Rectal smooth muscle tissue (tissue), 1 donor: ENCODE measurements around the gene RAB8A.

Experiments
- H3K27ac ChIP-seq: one replicate; pipeline ENCODE4 v1.7.0; 2013; ENCODE audit warnings: low read depth, low read length, inconsistent platforms
- H3K27me3 ChIP-seq: one replicate; pipeline ENCODE4 v1.7.0; 2013; ENCODE audit warnings: low read length; ENCODE audit not compliant: control insufficient read depth, insufficient read depth
- H3K36me3 ChIP-seq: one replicate; pipeline ENCODE4 v1.7.0; 2013; ENCODE audit warnings: low read length; ENCODE audit not compliant: control insufficient read depth, insufficient read depth
- H3K4me1 ChIP-seq: one replicate; pipeline ENCODE4 v1.7.0; 2013; ENCODE audit warnings: low read length; ENCODE audit not compliant: control insufficient read depth, insufficient read depth
- H3K4me3 ChIP-seq: one replicate; pipeline ENCODE4 v1.7.0; 2013; ENCODE audit warnings: low read length
- H3K9ac ChIP-seq: one replicate; pipeline ENCODE4 v1.7.0; 2013; ENCODE audit warnings: low read length

RAB8A gene

GRCh38 chr19:16143399-16144215, 31.9 kb downstream of the RAB8A start, which contains the start of gene HSH2D:
TSS of gene HSH2D (plus strand) at chr19:16143685. CDS start at chr19:16148751, 5,066 bp downstream.
- Histone ChIP-seq H3K36me3 (no peaks in the 10 kb centered on the region), H3K4me3 (peak within 1 kb of the TSS; percentile 60), H3K9ac (peak within 1 kb of the TSS; percentile 30), H3K4me1 (no peaks in the 10 kb centered on the region), H3K27me3 (no peaks in the 10 kb centered on the region), H3K27ac (no peak within 1 kb of the TSS)

- Histone ChIP-seq H3K36me3 (no peaks in the 10 kb centered on the region), H3K27ac (no peak overlapping the region), H3K4me1 (no peaks in the 10 kb centered on the region), H3K9ac (peak overlapping the region; percentile 3), H3K27me3 (no peaks in the 10 kb centered on the region), H3K4me3 (peak overlapping the region; percentile 60)
Measured at GRCh38 chr19:16144216-16144581, 32.5 kb downstream of the RAB8A start.

DNA sequence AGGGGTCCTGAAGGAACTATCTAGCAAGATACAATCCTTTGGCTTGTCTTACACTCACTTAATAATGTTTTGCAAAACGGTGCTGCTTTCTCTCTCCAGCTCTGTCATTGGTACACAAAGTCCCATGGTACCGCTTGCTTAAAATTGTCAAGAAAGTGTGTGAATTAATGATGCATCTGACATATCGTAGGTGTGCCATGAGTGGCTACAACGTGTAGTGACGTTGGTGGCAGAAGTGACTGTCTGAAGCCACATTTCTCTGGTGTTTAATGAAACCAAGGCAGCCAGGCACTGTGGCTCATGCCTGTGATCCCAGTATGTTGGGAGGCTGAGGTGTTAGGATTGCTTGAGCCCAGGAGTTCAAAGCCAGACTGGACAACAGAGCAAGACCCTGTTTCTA, 34.4 kb downstream of the RAB8A start:
- no peaks in the 10 kb centered on the region for H3K27me3 ChIP-seq
- H3K27ac ChIP-seq, result no peak overlapping the region
- no peak overlapping the region for H3K4me3 ChIP-seq
- H3K4me1 ChIP-seq, result no peaks in the 10 kb centered on the region
- no peak overlapping the region for H3K9ac ChIP-seq
- H3K36me3 ChIP-seq, result no peaks in the 10 kb centered on the region

DNA sequence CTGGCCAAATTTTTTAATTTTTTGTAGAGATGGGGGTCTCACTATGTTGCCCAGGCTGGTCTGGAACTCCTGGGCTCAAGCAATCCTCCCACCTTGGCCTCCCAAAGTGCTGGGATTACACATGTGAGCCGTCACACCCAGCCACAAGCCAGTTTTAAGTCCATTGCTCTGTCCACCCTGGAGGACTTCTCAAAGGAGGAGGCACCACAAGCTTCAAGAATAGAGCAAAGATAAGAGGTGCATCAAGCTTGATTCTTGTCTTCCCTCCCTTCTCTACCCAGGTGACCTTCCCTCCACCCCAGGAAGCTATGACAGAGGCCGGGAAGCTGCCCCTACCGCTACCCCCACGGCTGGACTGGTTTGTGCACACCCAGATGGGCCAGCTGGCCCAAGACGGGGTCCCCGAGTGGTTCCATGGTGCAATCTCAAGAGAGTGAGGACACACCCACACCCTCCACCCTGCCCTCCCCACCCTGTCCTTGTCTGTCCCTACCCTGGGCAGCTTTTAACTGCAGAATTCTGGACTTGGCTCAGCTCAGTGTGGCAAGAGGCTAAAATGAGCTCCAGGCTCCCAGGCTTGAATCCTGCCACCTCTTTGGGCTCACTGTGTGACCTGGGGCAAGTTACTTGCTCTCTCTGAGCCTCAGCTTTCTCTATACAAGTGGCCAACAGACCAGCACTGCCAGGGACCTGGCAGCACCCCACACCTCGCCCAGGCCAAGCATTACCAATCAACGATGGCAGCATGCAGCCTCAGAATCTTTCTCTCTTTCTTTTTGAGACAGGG, 36.9 kb downstream of the RAB8A start:
- H3K4me3 ChIP-seq, result no peak overlapping the region
- no peak overlapping the region for H3K27ac ChIP-seq
- H3K27me3 ChIP-seq, result no peaks in the 10 kb centered on the region
- H3K9ac ChIP-seq, result no peak overlapping the region
- H3K4me1 ChIP-seq, result no peaks in the 10 kb centered on the region
- H3K36me3 ChIP-seq, result no peaks in the 10 kb centered on the region

DNA sequence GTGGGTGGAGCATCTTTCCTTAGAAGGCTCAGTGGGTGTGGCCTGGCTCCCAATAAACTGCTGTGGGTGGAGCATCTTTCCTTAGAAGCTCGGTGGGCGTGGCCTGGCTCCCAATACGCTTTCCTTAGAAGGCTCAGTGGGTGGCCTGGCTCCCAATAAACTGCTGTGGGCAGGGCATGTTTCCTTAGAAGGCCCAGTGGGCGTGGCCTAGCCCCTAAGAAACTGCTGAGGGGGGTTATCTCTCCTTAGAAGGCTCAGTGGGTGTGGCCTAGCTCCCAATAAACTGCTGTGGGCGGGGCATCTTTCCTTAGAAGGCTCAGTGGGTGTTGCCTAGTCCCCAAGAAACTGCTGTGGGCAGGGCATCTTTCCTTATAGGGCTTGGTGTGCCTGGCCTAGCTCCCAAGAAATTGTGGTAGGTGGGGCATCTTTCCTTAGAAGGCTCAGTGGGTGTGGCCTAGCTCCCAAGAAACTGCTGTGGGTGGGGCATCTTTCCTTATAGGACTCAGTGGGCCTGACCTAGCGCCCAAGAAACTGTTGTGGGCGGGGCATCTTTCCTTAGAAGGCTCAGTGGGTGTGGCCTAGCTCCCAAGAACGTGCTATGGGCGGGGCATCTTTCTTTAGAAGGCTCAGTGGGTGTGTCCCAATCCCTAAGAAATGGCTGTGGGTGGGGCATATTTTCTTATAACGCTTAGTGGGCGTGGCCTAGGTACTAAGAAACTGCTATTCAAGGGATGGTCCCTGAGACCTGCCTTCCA, 42.1 kb downstream of the RAB8A start:
- Histone ChIP-seq H3K9ac (no peak overlapping the region), H3K36me3 (peaks cover 4% of the 10 kb centered on the region), H3K27ac (no peak overlapping the region)

GRCh38 chr19:16154557-16154956, 42.9 kb downstream of the RAB8A start:
- H3K9ac ChIP-seq, result no peak overlapping the region
- H3K27me3 ChIP-seq, result no peaks in the 10 kb centered on the region
- H3K36me3 ChIP-seq, result peaks cover 4% of the 10 kb centered on the region

More for the DNA sequence above, 42.1 kb downstream of the RAB8A start:
- Histone ChIP-seq H3K27me3 (no peaks in the 10 kb centered on the region), H3K4me3 (no peak overlapping the region), H3K4me1 (no peaks in the 10 kb centered on the region)

GRCh38 chr19:16155128-16155527, 43.4 kb downstream of the RAB8A start:
- H3K27me3 ChIP-seq, result no peaks in the 10 kb centered on the region
- H3K4me1 ChIP-seq, result no peaks in the 10 kb centered on the region
- peaks cover 4% of the 10 kb centered on the region for H3K36me3 ChIP-seq
- H3K27ac ChIP-seq, result no peak overlapping the region
- no peak overlapping the region for H3K9ac ChIP-seq
- no peak overlapping the region for H3K4me3 ChIP-seq

More at GRCh38 chr19:16154557-16154956, 42.9 kb downstream of the RAB8A start:
- Histone ChIP-seq H3K4me3 (no peak overlapping the region), H3K27ac (no peak overlapping the region), H3K4me1 (no peaks in the 10 kb centered on the region)

GRCh38 chr19:16156904-16157303, 45.2 kb downstream of the RAB8A start:
- H3K27ac ChIP-seq, result no peak overlapping the region
- H3K4me3 ChIP-seq, result no peak overlapping the region
- H3K36me3 ChIP-seq, result peaks cover 4% of the 10 kb centered on the region
- H3K4me1 ChIP-seq, result no peaks in the 10 kb centered on the region
- no peaks in the 10 kb centered on the region for H3K27me3 ChIP-seq
- no peak overlapping the region for H3K9ac ChIP-seq

- Histone ChIP-seq H3K27ac (no peak overlapping the region), H3K27me3 (no peaks in the 10 kb centered on the region), H3K4me1 (no peaks in the 10 kb centered on the region), H3K4me3 (no peak overlapping the region), H3K9ac (no peak overlapping the region), H3K36me3 (peaks cover 4% of the 10 kb centered on the region)
Measured at GRCh38 chr19:16157601-16158000, 45.9 kb downstream of the RAB8A start.

DNA sequence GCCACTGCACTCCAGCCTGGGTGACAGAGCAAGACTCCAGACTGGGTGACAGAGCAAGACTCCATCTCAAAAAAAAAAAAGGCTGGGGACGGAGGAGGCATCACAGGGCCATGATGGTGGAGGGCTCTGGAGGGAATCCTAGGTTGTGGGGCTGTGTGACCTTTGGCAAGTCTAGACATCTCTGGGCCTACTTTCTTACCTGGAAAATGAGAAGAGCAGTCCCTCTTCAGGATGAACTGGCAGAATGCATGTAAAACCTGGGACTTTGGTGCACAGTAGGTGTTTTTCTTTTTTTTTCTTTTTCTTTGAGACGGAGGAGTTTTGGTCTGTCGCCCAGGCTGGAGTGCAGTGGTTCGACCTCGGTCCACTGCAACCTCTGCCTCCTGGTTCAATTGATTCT, 48.0 kb downstream of the RAB8A start:
- Histone ChIP-seq H3K9ac (no peak overlapping the region), H3K27me3 (no peaks in the 10 kb centered on the region), H3K27ac (no peak overlapping the region), H3K4me1 (no peaks in the 10 kb centered on the region), H3K36me3 (peaks cover 4% of the 10 kb centered on the region), H3K4me3 (no peak overlapping the region)

DNA sequence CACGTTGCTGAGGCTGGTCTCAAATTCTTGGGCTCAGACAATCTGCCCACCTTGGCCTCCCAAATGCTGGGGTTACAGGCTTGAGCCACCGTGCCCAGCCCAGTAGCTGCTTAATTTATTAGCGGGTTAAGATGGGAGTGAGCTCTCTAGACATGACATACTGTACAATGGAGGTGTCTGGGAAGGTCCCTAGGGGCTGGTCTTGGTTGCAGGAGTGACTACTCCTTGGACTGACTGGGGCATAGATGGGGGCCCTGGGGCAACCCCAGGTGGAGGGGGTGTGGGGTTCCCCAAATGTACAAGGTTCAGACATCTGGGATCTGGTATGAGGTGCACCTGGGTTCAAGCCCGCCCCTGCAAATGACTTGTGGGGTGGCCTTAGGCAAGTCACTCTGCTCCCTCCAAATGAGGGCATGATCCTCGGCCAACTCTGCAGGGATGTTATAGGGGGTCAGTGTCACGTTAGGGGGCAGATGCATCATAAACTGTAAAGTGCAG, 48.8 kb downstream of the RAB8A start:
- H3K4me3 ChIP-seq, result no peak overlapping the region
- H3K9ac ChIP-seq, result no peak overlapping the region
- no peaks in the 10 kb centered on the region for H3K36me3 ChIP-seq
- H3K27ac ChIP-seq, result no peak overlapping the region
- no peaks in the 10 kb centered on the region for H3K4me1 ChIP-seq
- H3K27me3 ChIP-seq, result no peaks in the 10 kb centered on the region

GRCh38 chr19:16160943-16161560, 49.4 kb downstream of the RAB8A start:
- H3K4me3 ChIP-seq, result no peak overlapping the region
- H3K36me3 ChIP-seq, result no peaks in the 10 kb centered on the region
- no peak overlapping the region for H3K27ac ChIP-seq
- H3K9ac ChIP-seq, result no peak overlapping the region
- H3K4me1 ChIP-seq, result no peaks in the 10 kb centered on the region
- no peaks in the 10 kb centered on the region for H3K27me3 ChIP-seq
